HG03442 (cell line): ENCODE data around the gene FNTB.
A peak's percentile ranks its signal among the peaks of the same experiment; 100 is the strongest.
"Not testable (repeated sequence)": the region's sequence is repeated elsewhere in the genome, so short reads cannot be mapped to it uniquely, and the experiment has no call there.

Source experiments
- ATAC-seq: cut with Tn5 transposase; IDR thresholded peaks from one replicate; pipeline ENCODE4 v1.9.1; 2021; ENCODE audit warnings: mild to moderate bottlenecking, moderate library complexity; ENCODE audit not compliant: unreplicated experiment

FNTB gene

DNA sequence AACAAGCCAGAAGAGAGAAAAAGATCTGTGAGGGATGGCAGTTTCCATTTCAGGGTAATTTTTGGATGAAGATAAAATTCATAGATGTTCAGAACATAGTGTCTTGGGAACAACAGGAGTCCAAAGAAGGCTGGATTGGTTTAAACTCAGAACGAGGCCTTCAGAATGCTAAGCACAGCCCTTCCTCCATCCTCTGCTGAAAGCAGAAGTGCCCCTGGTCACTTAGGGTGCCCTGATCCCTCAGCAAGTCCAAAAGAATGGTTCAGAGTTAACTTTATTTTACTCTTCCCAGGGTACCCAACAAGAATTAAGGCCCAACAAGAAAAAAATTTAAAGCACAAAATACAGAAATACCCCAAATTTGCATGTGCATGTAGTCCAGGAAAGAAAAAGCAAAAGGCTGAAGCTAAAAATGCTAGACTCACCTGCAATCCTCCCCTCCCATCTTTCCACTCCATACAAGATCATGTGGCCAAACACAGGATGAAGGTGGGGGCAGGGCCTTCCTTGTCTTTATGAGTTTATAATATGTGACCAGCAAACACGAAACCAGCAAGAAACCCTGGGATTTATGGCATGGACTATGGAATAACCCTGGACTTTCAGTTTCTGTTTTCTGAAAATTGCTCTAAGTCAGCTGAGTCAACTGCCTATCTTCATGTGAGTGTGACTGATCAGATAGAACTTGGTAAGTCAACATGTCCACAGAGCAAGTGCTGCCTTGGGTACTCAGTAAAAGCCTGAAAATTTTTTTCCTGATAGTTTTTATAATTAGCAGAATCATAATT, 94.5 kb downstream of the FNTB start:
- ATAC-seq: no peak

DNA sequence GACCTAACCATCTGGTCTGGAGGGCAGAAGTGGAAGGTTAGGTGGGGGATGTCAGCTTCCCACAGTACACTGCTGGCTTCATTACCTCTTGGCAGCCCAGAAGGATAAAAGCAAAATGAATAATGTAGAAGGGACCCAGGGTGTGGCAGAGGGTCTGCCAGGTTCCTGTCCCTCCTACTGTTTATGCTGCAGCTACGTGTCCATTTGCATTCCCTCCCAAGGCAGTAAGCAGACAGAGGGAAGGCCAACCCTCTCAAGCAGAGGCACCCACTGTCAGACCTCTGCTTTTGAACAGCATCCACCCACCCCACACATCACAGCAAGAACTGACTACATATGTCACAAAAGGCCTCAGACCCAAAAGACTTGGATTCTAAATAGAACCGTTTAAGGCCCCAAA, 96.2 kb downstream of the FNTB start:
- no peak for ATAC-seq

DNA sequence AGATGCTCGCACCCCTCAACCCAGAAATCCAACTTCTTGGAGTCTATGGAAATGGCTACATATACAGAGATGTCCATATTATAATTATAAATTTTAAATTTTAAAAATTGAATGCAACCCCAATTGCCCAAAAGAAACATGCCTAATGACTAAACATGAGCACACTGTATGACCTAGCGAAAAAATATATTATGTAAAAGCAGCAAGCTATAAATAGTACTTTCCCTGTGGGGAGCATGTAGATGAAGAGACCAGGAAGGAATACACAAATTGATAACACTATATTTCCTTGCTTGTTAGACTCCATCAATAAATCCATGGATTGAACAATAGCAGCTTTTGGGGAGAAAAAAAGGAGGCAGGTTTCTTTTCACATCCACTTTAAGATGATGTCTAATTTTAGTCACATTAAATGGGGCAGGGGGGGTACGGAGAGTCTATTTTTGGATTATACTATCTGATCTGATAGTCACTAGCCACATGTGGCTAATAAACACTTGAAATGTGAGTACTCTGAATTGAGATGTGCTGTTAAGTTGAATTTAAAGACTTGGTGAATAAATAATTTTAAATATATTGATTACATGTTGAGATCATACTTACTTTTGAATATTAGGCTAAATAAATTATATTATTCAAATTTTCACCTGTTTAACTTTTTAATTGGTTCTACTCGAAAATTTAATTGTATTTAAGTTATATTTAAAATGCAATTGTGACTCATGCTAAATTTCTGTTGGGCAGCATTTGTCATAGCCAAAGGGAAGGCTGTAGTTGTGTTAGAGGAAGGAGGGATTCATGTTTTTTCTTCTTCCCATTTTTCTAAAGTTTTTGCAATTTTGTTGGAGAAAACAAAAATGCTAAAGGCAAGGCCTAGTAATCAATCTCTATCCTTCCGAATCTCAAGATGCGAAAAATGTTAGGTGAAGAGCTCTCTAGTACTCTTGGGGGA, 98.1 kb downstream of the FNTB start:
- no peak for ATAC-seq

DNA sequence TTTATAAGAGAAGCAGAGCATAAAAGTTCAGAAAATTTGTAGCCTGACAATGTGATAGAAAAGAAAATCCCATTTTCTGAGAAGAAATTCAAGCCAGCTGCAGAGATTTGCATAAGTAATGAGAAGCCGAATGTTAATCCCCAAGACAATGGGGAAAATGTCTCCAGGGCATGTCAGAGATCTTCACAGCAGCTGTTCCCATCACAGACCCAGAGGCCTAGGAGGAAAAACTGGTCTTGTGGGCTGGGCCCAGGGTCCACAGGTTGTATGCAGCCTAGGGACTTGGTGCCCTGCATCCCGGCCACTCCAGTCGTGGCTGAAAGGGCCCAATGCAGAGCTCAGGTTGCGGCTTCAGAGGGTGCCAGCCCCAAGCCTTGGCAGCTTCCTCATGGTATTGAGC, 100.0 kb downstream of the FNTB start:
- ATAC-seq: not testable (repeated sequence)

DNA sequence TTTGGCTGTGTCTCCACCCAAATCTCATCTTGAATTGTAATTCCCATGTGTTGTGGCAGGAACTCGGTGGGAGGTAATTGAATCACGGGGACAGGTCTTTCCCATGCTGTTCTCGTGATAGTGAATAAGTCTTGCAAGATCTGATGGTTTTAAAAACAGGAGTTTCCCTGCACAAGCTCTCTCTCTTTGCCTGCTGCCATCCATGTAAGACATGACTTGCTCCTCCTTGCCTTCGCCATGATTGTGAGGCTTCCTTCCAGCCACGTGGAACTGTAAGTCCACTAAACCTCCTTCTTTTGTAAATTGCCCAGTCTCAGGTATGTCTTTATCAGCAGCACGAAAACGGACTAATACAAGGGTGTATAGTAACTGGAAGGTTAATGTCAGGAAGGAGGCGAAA, 101.1 kb downstream of the FNTB start:
- not testable (repeated sequence) for ATAC-seq

- ATAC-seq: no peak
Measured at GRCh38 chr14:65092349-65092748, 105.7 kb downstream of the FNTB start.

- no peak for ATAC-seq
Measured at GRCh38 chr14:65095633-65096205, 109.0 kb downstream of the FNTB start.

GRCh38 chr14:65096323-65097089, 109.8 kb downstream of the FNTB start:
- no peak for ATAC-seq

- no peak for ATAC-seq
Measured at GRCh38 chr14:65098586-65098985, 111.9 kb downstream of the FNTB start.

DNA sequence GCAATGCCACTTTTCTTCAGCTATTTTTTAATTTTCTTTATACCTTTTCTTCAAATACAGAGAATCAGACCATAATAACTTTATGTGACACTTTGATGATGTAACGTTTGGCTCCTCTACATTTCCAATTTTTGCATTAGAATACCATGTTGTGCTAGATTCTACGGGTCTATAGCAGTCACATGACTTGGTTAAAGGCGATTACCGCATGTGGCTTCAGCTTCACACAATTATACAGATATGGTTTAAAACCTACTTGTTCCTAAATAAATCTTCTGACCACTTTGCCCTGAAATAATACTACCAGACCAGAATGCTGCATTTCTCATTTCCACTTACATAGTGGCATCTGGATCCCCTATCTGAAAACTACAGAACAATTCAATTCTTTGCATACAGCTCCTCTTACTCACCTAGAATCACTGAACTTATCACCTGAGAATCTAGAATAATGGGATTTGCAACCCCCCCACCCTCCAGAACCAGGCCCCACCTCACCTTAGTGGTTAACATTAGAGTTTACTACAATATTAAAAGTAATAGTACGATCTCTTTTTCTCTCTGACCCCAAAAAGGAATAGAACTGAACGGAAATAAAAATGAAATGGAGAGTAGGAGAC, 114.3 kb downstream of the FNTB start:
- no peak for ATAC-seq

DNA sequence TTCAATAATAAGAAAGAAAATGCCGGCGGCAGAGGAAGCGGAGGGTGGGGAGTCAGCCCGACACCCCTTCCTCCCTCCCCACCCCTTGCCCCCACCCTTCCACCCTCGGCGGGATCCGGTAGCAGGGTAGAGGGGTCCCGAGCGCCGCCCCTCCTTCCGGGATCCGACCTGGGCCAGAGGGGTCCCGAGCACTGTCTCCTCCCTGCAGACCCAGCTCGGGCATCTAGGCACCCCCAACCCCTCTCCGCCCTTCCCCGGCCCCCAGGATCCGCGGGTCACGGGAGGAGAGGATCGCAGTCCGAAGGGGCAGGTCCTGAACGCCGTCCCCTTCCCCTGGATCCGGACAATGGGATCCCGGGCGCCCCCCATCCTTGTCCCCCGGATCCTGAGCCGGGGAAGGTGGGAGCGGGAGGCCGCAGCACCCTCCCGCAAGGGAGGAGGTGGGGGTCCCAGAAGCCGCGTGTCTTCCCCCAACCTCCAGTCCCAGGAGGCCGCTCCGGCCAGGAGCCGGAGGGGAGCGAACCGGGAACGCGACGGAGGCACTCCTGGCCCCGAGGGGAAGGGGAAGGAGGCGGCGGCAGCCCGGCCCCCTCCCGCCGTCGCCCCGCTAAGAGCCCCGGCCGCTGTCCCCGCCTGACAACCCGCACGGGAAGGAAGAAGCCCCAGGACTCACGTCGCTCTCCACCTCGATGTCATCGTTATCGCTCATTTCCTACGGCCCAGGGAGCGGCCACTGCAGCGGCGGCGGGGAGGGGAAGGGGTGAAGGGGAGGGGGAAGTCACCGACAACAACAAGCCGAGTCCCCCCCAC, 115.1 kb downstream of the FNTB start:
- ATAC-seq: peak; percentile 18

- ATAC-seq: peak; percentile 85
Measured at GRCh38 chr14:65102441-65103149, 115.9 kb downstream of the FNTB start, which contains the start of gene MAX. Gene MAX (minus strand): TSS chr14:65102517. CDS start chr14:65102339, 178 bp downstream.

DNA sequence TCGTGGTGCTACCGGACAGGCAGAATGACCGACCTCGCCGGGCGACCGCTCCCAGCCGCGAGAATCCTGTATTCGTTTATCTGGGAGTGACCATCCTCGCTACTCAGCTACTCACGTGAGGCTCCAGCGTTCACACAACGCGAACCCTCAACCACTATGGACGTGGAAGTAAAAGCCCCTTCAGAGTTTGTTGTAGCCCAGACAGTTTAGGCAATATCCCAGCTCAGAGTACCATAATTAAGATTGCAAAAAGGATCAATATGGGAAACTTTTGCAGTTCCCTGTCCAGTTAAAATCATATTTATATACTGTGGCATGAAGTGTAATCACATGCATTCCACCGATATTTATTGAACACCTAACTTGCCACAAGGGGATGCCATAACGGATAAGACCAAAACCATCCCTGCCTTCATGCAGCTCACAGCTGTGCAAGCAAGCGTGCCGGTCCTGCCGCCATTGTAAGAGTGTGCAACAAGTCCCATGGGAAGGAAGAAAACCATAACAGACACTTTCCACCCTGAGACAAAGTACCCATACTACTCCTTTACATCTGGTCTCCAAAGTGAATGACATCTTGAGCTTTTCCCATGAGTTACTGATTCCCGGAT, 116.6 kb downstream of the FNTB start:
- ATAC-seq: no peak

- no peak for ATAC-seq
Measured at GRCh38 chr14:65104791-65105190, 118.1 kb downstream of the FNTB start.

GRCh38 chr14:65106316-65106715, 119.6 kb downstream of the FNTB start:
- ATAC-seq: no peak

- ATAC-seq: no peak
Measured at GRCh38 chr14:65106736-65107135, 120.0 kb downstream of the FNTB start.

GRCh38 chr14:65107200-65107599, 120.5 kb downstream of the FNTB start:
- no peak for ATAC-seq

DNA sequence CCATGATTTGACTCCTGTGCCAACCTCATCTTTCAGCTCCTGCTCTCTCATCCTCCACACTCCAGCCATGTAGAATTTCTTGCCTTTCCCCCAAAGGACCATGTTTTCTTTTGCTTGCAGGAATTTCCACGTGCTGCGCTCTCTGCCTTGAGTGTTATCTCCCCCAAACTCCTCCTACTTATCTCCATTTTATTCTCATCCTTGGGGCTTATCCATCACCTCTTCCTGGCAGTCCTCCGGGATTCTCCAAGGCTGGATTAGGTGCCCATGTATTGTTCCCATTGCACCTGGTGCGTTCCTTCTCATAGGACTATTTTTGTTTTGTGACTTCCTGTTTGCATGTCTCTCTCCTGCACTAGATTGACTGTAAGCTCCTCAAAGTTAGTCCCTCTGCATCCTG, 122.7 kb downstream of the FNTB start:
- no peak for ATAC-seq
